Neural crest cell (in vitro differentiated cells): ENCODE results near the gene CSK. TPM values are rescaled to one million over a fixed set of nuclear protein-coding genes. Genes with fewer than 3 reads are reported as not detected.

Experiments
- DNase-seq: peaks from one replicate; pipeline ENCODE4 v3.0.0; 2021; ENCODE audit warnings: low read depth, mixed read lengths, low spot score
- H3K27ac Mint-ChIP-seq: one replicate; pipeline ENCODE4 v1.8.0; 2021; ENCODE audit warnings: mild to moderate bottlenecking, mixed read lengths; ENCODE audit not compliant: unreplicated experiment
- H3K27me3 Mint-ChIP-seq: 2 replicates; pipeline ENCODE4 v1.8.0; 2021; ENCODE audit warnings: low read depth, mild to moderate bottlenecking, mixed read lengths
- H3K36me3 Mint-ChIP-seq: 2 replicates; pipeline ENCODE4 v1.8.0; 2021; ENCODE audit warnings: low read depth, mild to moderate bottlenecking, mixed read lengths
- H3K4me1 Mint-ChIP-seq: 2 replicates; pipeline ENCODE4 v1.8.0; 2021; ENCODE audit warnings: mixed read lengths
- H3K4me3 Mint-ChIP-seq: one replicate; pipeline ENCODE4 v1.8.0; 2021; ENCODE audit warnings: mild to moderate bottlenecking, mixed read lengths
- H3K9me3 Mint-ChIP-seq: 2 replicates; pipeline ENCODE4 v1.8.0; 2021; ENCODE audit warnings: mixed read lengths
- total RNA-seq: library from RNA; stranded (reverse); gene quantifications from 2 replicates; pipeline ENCODE4 v1.2.1, GENCODE V29; 2021
- TF ChIP-seq, protein P1 (sequence below): fragments of 200-600 bp; sonication (generic); conservative IDR thresholded peaks from 2 replicates; pipeline ENCODE4 v1.5.0; 2021; ENCODE audit warnings: antibody characterized with exemption, mild to moderate bottlenecking

The CSK gene
- total RNA-seq, 1 donor from 2014 or later, result 109 TPM

DNA sequence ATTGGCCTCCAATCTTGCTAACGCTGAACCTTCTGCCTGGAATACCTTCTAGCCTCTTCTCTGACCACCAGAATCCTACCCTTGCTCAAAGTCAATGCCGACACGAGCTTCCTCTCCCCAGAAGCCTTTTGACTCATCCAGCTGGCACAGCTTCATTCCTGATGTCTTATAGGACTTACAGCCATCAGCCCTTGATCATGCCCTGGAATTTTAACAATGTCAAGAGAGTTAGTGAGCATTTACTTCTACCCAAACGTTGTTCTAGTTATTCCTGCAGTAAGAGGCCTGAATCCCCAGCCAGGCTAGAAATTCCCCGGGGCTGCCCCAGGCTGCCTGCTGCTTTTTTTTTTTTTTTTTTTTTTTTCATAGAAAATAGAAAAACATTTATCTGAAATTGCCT is 29.3 kb upstream of the CSK start:
- peaks cover 2% of the 10 kb centered on the region for H3K27me3 Mint-ChIP-seq
- no peak for DNase-seq
- TF ChIP-seq, protein P1, sequence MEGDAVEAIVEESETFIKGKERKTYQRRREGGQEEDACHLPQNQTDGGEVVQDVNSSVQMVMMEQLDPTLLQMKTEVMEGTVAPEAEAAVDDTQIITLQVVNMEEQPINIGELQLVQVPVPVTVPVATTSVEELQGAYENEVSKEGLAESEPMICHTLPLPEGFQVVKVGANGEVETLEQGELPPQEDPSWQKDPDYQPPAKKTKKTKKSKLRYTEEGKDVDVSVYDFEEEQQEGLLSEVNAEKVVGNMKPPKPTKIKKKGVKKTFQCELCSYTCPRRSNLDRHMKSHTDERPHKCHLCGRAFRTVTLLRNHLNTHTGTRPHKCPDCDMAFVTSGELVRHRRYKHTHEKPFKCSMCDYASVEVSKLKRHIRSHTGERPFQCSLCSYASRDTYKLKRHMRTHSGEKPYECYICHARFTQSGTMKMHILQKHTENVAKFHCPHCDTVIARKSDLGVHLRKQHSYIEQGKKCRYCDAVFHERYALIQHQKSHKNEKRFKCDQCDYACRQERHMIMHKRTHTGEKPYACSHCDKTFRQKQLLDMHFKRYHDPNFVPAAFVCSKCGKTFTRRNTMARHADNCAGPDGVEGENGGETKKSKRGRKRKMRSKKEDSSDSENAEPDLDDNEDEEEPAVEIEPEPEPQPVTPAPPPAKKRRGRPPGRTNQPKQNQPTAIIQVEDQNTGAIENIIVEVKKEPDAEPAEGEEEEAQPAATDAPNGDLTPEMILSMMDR, result no peak
- no peaks in the 10 kb centered on the region for H3K36me3 Mint-ChIP-seq
- no peak overlapping the region for H3K4me3 Mint-ChIP-seq
- H3K27ac Mint-ChIP-seq, result no peak overlapping the region
- H3K4me1 Mint-ChIP-seq, result no peaks in the 10 kb centered on the region
- H3K9me3 Mint-ChIP-seq, result no peaks in the 10 kb centered on the region

DNA sequence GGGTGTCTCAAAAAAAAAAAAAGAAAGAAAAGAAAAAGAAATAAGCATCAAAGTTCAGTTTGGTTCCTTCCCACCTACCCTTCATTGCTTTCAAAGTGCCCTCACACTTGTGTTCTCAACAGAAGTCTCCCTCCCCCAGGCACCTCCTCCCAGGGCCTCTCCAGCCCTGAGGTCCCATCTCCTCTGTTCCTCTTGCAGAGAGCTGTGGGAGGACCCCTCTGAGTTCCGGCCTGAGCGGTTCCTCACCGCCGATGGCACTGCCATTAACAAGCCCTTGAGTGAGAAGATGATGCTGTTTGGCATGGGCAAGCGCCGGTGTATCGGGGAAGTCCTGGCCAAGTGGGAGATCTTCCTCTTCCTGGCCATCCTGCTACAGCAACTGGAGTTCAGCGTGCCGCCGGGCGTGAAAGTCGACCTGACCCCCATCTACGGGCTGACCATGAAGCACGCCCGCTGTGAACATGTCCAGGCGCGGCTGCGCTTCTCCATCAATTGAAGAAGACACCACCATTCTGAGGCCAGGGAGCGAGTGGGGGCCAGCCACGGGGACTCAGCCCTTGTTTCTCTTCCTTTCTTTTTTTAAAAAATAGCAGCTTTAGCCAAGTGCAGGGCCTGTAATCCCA is 27.2 kb upstream of the CSK start:
- Mint-ChIP-seq H3K4me1 (peaks cover 4% of the 10 kb centered on the region), H3K4me3 (no peak overlapping the region), H3K36me3 (no peaks in the 10 kb centered on the region), H3K27me3 (peaks cover 4% of the 10 kb centered on the region), H3K27ac (peak overlapping the region; percentile 35), H3K9me3 (no peaks in the 10 kb centered on the region)
- TF ChIP-seq, protein P1, result no peak
- DNase-seq, result no peak

DNA sequence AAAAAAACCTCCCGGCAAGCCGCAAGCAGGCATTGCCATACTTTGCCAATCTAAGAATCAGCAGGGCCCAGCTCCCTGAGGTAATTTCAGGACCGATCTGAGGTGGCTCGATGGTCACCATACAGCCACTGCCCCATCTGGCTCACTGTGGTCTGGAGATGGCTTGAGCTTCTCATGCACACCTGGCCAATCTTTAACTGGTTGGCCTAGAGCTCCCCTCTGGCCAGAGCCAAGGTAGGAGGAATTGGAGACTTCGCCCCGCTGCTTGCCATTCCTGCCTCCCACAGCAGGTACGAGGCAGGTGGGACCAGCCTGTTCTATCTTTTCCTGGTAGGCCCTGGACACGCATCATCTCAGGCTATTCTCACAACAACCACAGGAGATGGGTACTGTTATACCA is 23.1 kb upstream of the CSK start:
- H3K9me3 Mint-ChIP-seq, result no peaks in the 10 kb centered on the region
- H3K4me1 Mint-ChIP-seq, result peaks cover 13% of the 10 kb centered on the region
- H3K27ac Mint-ChIP-seq, result peak overlapping the region; percentile 67
- no peaks in the 10 kb centered on the region for H3K36me3 Mint-ChIP-seq
- no peak for DNase-seq
- TF ChIP-seq, protein P1, result no peak
- no peak overlapping the region for H3K4me3 Mint-ChIP-seq
- peaks cover 7% of the 10 kb centered on the region for H3K27me3 Mint-ChIP-seq

DNA sequence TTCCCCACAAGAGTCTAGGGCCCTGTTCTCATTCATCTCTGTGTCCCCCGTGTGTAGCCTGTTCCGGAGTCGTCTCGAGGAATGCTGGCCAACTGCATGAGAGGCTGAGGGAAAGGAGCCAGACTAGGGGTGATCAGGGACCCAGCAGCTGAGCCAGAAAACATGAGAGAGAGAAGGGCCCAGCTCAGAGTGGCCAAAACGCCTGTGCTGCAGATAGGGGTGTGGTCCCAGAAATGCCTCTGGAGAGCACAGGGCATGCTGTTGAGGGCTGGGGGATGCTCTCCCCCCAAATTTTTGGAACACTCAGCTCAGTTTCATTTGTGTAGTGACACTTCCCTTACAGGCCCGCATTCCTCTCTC is 19.1 kb upstream of the CSK start:
- peaks cover 7% of the 10 kb centered on the region for H3K27me3 Mint-ChIP-seq
- H3K4me3 Mint-ChIP-seq, result no peak overlapping the region
- DNase-seq, result no peak
- H3K4me1 Mint-ChIP-seq, result peaks cover 13% of the 10 kb centered on the region
- no peaks in the 10 kb centered on the region for H3K36me3 Mint-ChIP-seq
- no peaks in the 10 kb centered on the region for H3K9me3 Mint-ChIP-seq
- TF ChIP-seq, protein P1, result no peak
- peak overlapping the region; percentile 60 for H3K27ac Mint-ChIP-seq

DNA sequence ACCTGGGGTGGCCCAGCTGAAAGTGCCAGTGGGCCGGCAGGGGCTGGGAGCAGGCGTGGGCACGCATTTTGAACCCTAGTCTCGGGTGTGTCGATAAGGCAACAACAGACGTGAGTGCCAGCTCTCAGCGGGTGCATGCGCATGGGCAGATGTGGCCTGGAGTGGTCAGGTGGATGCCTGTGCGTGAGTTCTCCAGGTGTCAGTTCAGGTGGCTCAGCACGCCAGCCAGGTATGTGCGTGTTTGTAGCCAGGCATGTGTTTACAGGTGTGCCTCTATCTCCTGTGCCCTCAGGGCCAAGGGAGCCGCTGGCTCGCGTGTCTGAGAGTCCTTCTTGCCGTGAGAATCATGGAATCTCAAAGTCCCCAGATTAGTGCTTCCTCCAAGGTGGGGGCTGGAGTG is 18.5 kb upstream of the CSK start:
- Mint-ChIP-seq H3K36me3 (no peaks in the 10 kb centered on the region), H3K27me3 (peaks cover 7% of the 10 kb centered on the region), H3K4me3 (no peak overlapping the region), H3K4me1 (peaks cover 13% of the 10 kb centered on the region), H3K27ac (no peak overlapping the region), H3K9me3 (no peaks in the 10 kb centered on the region)
- TF ChIP-seq, protein P1, result no peak
- no peak for DNase-seq
